Pulmonary artery endothelial cell (primary cell): ENCODE results near the gene BRF1. TPM values are rescaled to one million over a fixed set of nuclear protein-coding genes. Genes with fewer than 3 reads are reported as not detected.
"Not testable (repeated sequence)": the region's sequence is repeated elsewhere in the genome, so short reads cannot be mapped to it uniquely, and the experiment has no call there.

Source experiments
- DNase-seq: peaks from one replicate; pipeline ENCODE4 v3.0.0-alpha.2; 2011; ENCODE audit warnings: low read depth, low spot score
- total RNA-seq: library from RNA; depleted of rRNA; stranded (reverse); fragments of >200 nt; gene quantifications from 2 replicates; pipeline ENCODE4 v1.2.3, GENCODE V29; 2014

Gene BRF1
- total RNA-seq: 33.1 and 36.7 TPM in 2 replicates

- peak; percentile 79 for DNase-seq
Observed at GRCh38 chr14:105300542-105301102, at the start of gene BRF1. BRF1 (minus strand) TSS chr14:105301001; CDS start chr14:105300629, 372 bp downstream.

GRCh38 chr14:105349992-105350391 lies 49.2 kb upstream of the BRF1 start:
- DNase-seq: no peak

- DNase-seq: no peak
Observed at GRCh38 chr14:105348945-105349699, 48.3 kb upstream of the BRF1 start.

- no peak for DNase-seq
Observed at GRCh38 chr14:105348169-105348944, 47.6 kb upstream of the BRF1 start.

GRCh38 chr14:105347587-105347968 lies 46.8 kb upstream of the BRF1 start:
- DNase-seq: no peak

- no peak for DNase-seq
Observed at GRCh38 chr14:105346876-105347586, 46.2 kb upstream of the BRF1 start.

- no peak for DNase-seq
Observed at GRCh38 chr14:105346200-105346533, 45.4 kb upstream of the BRF1 start.

GRCh38 chr14:105343194-105343593 lies 42.4 kb upstream of the BRF1 start:
- no peak for DNase-seq

GRCh38 chr14:105340821-105341733 lies 40.3 kb upstream of the BRF1 start:
- DNase-seq: no peak

GRCh38 chr14:105337966-105338741 lies 37.4 kb upstream of the BRF1 start:
- DNase-seq: no peak

- DNase-seq: no peak
Observed at GRCh38 chr14:105337433-105337832, 36.6 kb upstream of the BRF1 start.

- no peak for DNase-seq
Observed at GRCh38 chr14:105336477-105337287, 35.9 kb upstream of the BRF1 start.

- DNase-seq: no peak
Observed at GRCh38 chr14:105335735-105336476, 35.1 kb upstream of the BRF1 start.

GRCh38 chr14:105335231-105335542 lies 34.4 kb upstream of the BRF1 start:
- DNase-seq: not testable (repeated sequence)

GRCh38 chr14:105334383-105335230 lies 33.8 kb upstream of the BRF1 start:
- DNase-seq: no peak

- DNase-seq: no peak
Observed at GRCh38 chr14:105333613-105334364, 33.0 kb upstream of the BRF1 start.

GRCh38 chr14:105333020-105333490 lies 32.3 kb upstream of the BRF1 start:
- no peak for DNase-seq
